T-helper 2 cell treated with Interferon-gamma antibody and Interleukin-4, amounts not matched to agents 100 ng/mL and 5 ng/mL, for 36 hours (primary cell): ENCODE results near the gene SZRD1. TPM values are rescaled to one million over a fixed set of nuclear protein-coding genes. Genes with fewer than 3 reads are reported as not detected.

Source experiments
- intact Hi-C: fragments of 100-400 bp; cut with micrococcal nuclease; formaldehyde crosslinking; loops from one replicate; pipeline ENCODE4 v1.15.1; 2023
- total RNA-seq: library from RNA; stranded (reverse); gene quantifications from 2 replicates; pipeline ENCODE4 v1.2.3, GENCODE V29; 2022

Gene SZRD1
- total RNA-seq, 1 donor from 2014 or later, result 173 TPM

DNA sequence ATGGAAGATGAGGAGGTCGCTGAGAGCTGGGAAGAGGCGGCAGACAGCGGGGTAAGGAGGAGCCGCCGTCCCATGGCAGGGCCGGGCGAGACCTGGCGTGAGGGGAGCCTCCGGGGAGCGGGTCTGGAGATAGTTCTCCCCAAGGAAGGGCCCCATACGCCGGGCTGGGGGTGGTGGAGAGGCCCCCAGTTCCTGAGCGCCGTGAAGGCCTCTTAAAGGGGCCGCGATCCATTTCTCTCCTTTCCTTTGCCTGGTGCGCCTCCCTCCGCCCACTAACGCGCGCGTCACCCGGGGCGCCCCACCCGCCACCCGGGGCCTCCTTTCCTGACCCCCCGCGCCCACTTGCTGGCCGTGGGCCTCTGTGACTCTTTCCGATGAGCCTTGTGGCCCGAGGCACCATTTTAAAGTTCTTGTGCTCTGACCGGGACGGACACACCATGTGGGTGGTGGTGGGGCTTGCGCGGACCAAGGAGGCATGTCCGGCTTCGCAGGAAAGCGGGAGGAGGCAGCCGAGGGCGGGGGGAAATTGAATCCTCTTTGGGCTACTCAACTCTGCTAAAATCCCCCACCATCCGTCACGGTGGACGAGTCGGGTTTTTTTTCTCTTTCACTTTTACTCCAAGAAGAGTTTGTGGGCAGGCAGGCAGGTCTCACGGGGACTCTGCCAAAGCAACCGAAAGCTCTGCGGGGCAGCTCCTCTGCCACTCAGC is 371 bp downstream of the SZRD1 start:
- intact Hi-C loops, result loop anchor here (1.0 to 5.0 kb wide), 7 partner anchors 15 to 685 kb away; partner anchors contain the start of genes CPLANE2, FBXO42, NECAP2 and SDHB

DNA sequence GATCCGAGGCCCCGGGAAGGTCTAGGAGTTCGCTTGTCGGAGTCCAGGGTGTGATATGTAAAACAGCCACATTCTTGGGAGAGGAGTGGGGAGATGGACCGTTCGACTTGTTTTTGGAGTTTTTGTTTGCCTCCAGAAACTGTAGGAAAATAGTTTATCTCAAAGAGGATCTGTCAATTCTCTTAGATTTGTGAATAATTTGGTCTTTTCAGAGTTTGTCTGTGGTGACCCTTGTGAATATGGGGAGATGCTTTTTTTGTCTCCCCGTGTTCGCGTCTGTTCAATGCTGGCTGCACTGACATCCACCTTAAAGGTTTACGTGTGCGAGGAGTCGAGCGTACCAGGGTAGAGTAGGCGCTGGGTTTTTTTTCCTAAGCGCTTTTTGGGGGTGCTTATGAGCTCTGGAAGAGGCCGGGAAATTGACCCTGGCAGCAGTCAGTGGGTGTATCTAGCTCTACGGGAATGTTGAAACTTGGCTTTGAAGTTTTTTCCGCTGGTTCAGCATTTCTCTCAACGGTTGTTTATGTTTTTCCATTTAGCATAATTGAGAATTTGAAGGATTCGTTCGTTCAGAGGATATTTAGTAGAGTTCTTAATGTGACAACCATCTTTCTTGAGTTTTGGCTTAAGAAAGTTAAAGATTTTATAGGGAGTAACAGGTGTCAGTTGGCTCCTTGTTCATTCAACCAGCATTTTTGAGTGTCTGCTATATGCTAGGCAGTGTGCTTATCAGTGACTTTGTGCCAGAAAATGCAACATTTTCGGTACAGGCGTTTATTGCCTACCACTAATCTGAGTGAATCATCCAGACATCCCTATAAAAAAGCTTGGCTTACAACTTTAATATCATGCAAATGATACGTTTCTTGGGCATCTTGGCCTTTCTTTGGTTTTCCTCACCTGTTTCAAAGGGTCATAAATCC is 1.2 kb downstream of the SZRD1 start:
- intact Hi-C loops, result loop anchor here (1.0 to 5.0 kb wide), 7 partner anchors 16 to 684 kb away; partner anchors contain the start of genes CPLANE2, FBXO42, NECAP2 and SDHB

DNA sequence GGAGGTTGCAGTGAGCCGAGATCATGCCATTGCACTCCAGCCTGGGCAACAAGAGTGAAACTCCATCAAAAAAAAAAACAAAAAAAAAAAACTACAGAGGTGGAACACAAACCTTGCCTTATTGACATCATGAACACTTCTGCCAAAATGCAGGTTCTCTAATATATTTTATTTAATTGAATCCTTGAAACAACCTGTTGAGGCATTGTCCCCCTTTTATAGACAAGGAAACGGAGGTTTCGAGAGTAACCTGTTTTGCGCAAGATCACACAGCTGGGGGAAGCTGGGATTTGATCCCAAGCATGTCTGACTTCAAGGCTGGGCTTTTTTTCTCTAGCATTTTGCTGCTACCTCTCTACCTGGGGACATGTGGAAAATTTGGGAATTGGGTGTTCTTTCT is 2.8 kb downstream of the SZRD1 start:
- intact Hi-C loops, result loop anchor here (5.0 kb wide), 1 partner anchor 682 kb away; the partner anchor contains the start of gene SDHB

DNA sequence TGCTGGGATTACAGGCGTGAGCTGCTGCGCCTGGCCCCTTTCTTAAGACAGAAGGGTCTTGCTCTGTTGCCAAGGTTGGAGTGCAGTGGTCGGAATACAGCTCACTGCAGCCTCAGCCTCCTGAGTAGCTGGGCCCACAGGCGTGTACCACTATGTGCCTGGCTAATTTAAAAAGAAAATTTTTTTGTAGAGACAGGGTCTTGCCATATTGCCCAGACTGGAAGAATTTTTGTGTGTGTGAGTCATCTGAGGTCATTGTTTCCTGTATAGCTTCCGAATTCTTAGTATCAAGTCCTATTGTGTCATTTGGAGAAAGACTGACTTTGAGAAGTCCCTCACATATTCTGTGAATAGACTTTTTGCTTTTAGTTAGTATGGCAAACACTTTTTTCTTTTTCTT is 4.7 kb downstream of the SZRD1 start:
- intact Hi-C loops, result no loop called here

DNA sequence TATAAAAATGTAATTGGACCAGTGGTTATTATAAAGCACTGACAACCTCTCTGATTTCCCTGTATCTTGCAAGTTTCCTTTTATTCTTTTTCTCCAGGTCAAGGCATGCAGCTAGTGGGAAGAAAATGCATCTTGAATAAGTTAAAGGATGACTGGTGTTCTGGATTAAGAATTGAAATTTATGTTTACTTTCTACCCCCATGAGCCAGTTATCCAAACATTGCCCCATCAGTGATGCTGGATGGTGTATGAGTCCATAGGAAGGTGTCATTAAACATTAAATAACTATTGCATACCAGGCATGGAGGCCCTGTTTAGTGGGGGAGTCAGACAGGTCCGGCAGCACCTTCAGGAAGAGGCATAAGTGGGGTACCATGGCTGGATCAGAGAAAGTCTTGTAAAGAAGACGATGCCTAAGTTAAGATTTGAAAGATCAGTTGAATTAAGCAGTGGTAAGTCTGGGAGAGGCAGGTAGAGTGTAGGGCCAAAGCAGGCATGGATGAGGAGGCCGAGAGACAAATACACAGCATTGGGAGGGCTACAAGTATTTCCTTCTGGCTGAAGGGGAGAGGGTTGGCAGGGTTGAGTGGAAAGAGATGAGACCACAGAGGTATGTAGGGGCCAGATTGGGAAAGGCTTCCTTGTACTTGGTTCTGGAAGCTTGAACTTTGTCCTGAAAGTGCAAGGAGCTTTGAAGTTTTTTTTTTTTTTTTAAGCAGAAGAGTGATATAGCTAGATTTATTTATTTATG is 5.7 kb downstream of the SZRD1 start:
- intact Hi-C loops, result no loop called here

DNA sequence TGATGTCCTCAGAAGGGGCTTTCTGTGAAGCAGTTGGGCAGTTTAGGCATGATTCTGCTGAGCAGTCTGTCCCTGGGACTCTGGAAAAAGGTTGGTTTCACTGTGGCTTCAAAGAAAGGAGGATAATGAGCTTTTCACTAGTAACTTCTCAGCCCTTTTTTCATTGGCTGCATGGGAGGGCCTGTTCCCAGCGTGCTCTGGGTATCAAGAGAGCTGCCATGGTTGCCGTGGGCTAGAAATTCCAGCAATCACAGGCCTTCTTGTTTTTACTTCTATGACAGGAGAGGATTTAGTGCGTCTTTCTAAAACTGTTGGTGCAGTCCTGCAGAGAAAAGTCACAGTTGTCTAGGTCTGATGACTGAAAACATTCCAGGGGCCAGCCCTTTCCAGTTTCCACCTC is 7.2 kb downstream of the SZRD1 start:
- intact Hi-C loops, result no loop called here

DNA sequence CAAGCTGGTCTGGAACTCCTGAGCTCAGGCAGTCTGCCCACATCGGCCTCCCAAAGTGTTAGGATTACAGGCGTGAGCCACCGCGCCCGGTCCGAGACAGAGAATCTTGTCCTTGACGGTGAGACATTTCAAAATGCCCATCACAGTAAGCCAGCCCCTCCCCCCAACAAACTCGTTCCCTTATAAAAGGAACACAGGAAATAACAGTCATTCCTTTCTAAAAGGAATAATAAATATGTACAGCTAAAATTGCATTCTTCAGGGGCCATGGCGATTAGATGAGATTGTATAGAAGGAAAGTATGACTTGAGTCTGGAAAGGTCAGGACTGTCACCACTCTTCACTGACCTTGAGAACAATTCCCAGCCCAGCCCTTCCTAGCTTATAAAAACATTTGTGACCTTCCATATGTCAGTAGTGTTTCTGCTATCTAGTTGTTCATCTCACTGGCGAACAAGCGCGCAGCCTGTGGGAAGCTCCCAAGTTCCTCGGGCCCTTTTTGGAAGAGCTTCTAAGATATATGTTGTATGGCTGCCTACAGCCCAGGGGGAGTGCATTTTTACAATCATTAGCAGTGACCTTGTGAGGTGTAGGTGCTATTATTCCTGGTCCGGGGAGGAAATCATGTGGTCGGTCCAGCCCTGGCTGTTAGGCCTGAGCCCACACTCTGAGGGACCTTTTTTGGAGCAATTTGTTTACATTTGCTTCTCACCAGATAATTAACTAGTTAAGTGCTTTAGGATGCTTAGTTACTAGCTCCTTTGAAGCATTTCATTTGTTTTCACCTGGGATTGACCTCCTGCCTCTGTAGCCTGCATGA is 8.7 kb downstream of the SZRD1 start:
- intact Hi-C loops, result no loop called here

DNA sequence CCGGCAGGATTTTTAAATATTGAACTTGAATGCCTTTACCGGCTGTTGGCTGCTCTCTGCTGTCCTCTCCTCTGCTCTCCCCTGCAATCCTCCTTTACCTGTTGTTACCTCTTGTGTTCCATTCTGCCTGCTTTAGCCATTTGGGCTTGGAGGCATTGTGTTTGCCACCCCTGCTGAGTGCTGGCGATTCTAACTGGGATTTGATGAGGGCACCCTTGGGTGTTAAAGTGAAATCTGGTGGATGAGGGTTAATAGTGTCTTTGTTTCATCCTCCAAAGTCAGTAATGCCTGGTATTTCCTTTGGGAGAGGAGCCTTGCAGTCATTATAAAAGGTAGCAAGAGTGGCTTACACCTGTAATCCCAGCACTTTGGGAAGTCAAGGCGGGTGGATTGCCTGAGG is 9.9 kb downstream of the SZRD1 start:
- intact Hi-C loops, result no loop called here

DNA sequence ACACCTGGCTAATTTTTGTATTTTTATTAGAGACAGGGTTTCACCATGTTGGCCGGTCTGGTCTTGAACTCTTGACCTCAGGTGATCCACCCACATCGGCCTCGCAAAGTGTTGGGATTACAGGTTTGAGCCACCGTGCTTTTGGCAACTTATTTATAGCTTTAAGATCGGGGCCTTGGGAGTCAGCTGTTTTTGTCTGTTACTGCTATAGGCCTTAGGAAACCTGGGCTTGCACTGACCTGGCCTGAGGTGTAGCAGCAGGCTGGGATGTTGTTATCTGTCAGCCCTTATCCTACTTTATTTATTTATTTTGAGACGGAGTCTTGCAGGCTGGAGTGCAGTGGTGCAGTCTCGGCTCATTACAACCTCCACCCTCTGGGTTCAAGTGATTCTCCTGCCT is 11.4 kb downstream of the SZRD1 start:
- intact Hi-C loops, result no loop called here

DNA sequence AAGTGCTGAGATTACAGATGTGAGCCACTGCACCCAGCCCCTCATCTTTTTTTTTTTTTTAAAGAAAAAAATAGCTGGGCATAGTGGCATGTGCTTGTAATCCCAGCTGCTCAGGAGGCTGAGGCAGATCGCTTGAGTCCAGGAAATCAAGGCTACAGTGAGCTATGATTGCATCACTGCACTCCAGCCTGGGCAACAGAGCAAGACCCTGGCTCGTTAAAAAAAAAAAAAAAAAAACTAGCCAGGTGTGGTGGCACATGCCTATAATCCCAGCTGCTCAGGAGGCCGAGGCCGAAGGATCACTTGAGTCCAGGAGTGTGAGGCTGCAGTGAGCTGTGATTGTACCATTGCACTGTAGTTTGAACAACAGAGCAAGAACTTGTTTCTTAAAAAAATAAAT is 13.8 kb downstream of the SZRD1 start:
- intact Hi-C loops, result no loop called here

DNA sequence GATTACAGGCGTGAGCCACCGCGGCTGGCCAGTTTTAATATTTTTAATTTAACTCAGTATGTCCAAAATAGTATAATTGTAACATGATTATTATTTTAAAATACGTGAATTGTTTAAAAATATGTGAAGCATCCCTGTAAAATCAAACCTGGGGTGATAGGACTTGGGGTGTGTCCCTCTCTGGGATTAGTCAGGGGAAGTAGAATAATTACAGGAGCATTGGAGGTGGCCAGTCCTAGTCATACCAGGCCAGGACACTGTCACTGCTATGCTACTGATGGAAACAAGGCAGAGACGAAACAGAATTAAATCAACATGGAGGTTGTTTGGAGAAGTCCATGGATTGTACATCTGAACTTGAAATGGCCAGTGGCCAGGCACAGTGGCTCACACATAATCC is 16.8 kb downstream of the SZRD1 start:
- intact Hi-C loops, result no loop called here

DNA sequence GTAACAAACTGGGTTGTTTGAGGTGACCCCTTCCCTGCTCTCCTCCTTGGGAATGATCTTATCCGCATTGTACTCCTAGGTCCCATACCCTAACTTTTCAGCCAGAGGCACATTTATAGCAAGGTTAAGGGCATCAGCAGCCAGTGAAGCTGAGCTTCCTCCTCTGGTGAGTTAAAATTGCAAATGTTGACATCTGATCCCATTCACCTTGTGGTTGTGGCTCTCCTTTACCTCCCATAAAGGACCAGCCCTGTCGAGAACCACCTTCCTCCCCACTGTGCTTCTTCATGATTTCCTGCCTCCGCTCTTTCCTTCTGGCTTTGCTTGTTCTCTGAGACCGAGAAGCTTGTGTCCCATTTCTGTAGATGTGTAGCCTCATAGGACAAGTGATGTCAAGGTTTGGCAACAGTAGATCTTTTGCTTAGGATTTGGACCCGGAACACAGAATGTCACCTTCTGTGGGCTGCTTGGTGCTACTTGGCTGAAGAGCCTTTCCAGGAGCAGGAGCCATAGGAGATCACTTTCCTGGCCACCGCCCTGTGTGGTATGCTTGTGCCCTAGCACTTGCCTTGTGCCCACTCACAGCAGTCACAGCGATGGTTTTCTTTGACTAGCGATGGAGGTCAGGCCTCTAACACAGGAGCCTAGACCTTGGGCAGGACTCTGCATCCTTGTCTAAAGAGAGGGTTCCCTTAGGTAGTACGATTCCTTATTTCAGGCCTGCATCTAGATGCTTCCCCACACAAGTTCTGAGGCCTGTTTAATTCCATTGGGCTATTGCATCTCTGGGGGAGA is 18.8 kb downstream of the SZRD1 start:
- intact Hi-C loops, result no loop called here

DNA sequence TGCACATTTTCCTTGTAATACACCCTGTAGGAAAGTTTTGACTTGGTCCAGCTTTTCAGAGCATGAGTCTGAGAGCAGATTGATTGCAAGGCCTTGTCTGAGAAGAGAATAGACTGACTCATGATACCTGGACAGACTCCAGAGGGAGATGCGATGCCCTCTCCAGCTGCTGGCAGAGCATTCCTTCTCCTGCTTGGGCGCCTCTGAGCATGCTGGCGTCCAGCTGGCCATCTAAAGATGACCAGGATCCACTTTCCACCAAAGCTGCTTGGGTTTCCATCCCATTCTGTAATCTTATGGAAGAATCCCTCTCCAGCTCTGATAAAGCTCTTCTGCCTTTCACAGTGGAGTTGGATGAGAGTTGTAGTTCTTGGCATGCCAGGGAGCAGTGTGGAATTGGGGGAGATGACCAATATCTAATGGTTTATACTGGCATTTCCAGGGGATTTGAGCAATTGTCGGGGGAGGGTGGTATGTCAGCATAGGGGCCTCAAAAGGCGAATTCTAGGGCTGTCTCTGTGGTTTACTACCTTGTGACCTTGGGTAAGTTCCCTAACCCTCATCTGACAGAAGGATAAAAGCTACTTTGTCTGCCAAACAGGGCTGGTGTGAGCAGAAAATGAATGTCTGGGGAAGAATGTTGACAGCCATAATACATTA is 19.5 kb downstream of the SZRD1 start:
- intact Hi-C loops, result no loop called here

DNA sequence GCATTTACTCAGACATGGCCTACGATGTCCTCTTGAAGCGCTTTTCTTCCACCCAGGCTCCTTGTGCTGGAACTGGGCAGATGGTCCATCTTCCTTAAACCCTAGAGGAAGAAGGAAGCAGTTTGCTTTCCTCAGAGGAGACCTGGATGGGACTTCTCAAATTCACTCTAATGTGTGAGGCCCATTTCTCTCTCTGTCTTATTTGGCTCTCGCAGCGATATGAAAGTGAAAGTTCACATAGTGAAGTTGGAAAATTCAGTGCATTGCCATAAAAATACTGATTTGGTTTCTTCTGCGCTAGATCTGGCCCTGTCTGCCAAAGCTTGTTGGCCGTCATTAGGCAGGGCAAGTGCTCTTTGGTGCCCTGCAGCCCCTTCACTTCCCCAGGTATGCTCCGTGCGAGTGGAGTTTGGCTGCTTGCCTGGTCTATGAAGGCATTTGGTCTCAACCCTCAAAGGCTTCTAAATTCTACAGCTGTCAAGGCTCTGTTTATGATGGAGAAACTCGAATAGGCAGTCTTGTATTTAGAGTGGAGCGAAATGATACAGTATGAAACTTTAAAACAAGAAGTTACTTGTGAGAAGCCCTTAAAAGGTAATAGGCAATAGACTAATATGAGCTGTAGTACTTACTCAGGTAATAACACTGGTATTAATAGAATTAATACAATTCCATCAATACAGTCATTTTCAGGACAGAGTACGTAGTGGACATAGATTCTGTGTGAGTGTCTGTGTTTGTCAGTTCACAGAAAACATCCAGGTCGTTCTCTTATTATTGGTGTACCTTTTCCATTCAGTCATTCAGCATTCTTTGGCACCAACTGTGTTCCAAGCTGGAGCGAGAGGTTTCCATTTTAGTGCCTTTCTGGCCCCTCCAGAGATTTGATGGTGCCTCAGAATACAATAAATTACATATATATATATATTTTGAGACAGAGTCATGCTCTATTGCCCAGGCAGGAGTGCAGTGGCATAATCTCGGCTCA is 20.5 kb downstream of the SZRD1 start:
- intact Hi-C loops, result no loop called here

DNA sequence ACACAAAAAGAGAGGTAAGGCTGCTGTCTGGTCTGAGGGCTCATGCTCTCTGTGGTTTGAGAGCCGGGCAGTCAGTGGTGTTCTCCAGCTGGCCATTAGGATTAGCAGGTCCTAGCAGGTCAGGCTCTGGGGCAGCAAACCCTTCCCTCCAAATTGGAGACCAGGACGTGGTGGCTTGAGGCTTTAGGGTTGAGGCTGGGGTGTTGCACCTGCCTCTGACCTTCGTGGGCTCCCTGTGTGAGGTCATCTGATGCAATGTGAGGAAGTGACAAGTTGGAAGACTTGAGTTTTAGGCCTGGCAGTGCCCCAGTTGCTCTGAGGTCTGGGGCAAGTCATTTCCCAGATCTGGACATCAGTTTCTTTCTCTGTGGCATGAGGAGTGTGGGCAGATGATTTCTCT is 24.4 kb downstream of the SZRD1 start:
- intact Hi-C loops, result no loop called here

DNA sequence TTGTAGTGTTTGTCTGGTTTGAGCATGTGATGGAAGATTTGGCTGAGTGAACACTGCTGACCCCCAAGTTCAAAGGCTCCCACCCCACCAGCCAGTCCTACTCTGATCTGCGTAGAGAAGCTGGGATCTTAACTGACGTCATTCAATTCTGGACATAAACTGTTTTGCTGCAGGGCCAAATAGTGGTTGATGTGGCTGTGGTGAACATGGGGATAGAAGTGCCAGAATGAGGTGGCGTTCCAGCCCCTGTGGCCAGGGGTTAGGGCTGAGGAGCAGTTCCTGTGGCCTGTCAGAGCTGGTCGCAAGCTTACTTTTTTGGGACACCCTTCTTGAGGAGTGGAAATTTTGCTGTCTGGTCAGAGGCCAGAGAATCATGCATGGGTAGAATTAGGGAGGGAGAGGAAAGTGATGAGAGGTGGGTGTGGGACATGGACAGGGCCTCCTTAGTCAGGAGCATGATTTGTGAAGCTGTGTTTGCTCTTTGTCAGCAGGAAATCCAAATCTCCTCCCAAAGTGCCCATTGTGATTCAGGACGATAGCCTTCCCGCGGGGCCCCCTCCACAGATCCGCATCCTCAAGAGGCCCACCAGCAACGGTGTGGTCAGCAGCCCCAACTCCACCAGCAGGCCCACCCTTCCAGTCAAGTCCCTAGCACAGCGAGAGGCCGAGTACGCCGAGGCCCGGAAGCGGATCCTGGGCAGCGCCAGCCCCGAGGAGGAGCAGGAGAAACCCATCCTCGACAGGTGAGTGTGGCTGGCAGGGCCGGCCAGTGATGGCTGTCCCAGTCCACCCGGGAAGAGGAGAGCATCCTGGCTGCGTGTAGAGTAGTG is 25.9 kb downstream of the SZRD1 start:
- intact Hi-C loops, result no loop called here
